Measurements from ENCODE around the gene SERAC1. TPM values are rescaled to one million over a fixed set of nuclear protein-coding genes. Genes with fewer than 3 reads are reported as not detected.
"Not testable (repeated sequence)": the region's sequence is repeated elsewhere in the genome, so short reads cannot be mapped to it uniquely, and the experiment has no call there.

Gene SERAC1
- total RNA-seq, 1 donor from 2014 or later = 10.1 TPM

- no peak for DNase-seq (ENCODE audit: extremely low spot score in 2 of 2)
- H3K9me3 ChIP-seq = no peaks in the 10 kb centered on the region
- no peak for TF ChIP-seq POLR2A (IDR thresholded peaks at IDR 0.05)
- no peak for TF ChIP-seq CTCF (IDR thresholded peaks at IDR 0.05)
- no peak for TF ChIP-seq POLR2AphosphoS5 (IDR thresholded peaks at IDR 0.05; ENCODE audit: insufficient read depth in 1 of 2, low read depth in 1 of 2)
- intact Hi-C loops (cut with DNase I) = no loop called here
- H3K36me3 ChIP-seq = no peaks in the 10 kb centered on the region
- H3K4me1 ChIP-seq = peaks cover 31% of the 10 kb centered on the region
- H3K27me3 ChIP-seq = no peaks in the 10 kb centered on the region
- no peak overlapping the region for H3K27ac ChIP-seq
- no peak overlapping the region for H3K4me3 ChIP-seq
These were observed 6.0 kb upstream of the SERAC1 start for GRCh38 chr6:158174024-158174423.

GRCh38 chr6:158172001-158172400 lies 3.9 kb upstream of the SERAC1 start:
- no peak overlapping the region for H3K4me3 ChIP-seq
- H3K4me1 ChIP-seq = peaks cover 41% of the 10 kb centered on the region
- H3K27ac ChIP-seq = no peak overlapping the region
- H3K27me3 ChIP-seq = no peaks in the 10 kb centered on the region
- no peak for DNase-seq (ENCODE audit: extremely low spot score in 2 of 2)
- no peaks in the 10 kb centered on the region for H3K36me3 ChIP-seq
- intact Hi-C loops (cut with DNase I) = no loop called here
- no peak for TF ChIP-seq CTCF (IDR thresholded peaks at IDR 0.05)
- TF ChIP-seq POLR2AphosphoS5 (IDR thresholded peaks at IDR 0.05; ENCODE audit: insufficient read depth in 1 of 2, low read depth in 1 of 2) = no peak
- no peak for TF ChIP-seq POLR2A (IDR thresholded peaks at IDR 0.05)
- H3K9me3 ChIP-seq = no peaks in the 10 kb centered on the region

- DNase-seq (ENCODE audit: extremely low spot score in 2 of 2) = no peak
These were observed 2.6 kb upstream of the SERAC1 start for GRCh38 chr6:158170656-158171081.

GRCh38 chr6:158169634-158170033 lies 1.6 kb upstream of the SERAC1 start:
- H3K27me3 ChIP-seq; DNase-seq (ENCODE audit: extremely low spot score in 2 of 2); H3K36me3 ChIP-seq; H3K27ac ChIP-seq; H3K9me3 ChIP-seq; H3K4me3 ChIP-seq; intact Hi-C loops (cut with DNase I): not testable (repeated sequence)
- H3K4me1 ChIP-seq = peaks cover 41% of the 10 kb centered on the region

More at GRCh38 chr6:158170656-158171081, 2.6 kb upstream of the SERAC1 start:
- intact Hi-C loops (cut with DNase I) = no loop called here
- no peak overlapping the region for H3K4me3 ChIP-seq
- no peaks in the 10 kb centered on the region for H3K9me3 ChIP-seq
- TF ChIP-seq POLR2A (IDR thresholded peaks at IDR 0.05) = no peak
- TF ChIP-seq POLR2AphosphoS5 (IDR thresholded peaks at IDR 0.05; ENCODE audit: insufficient read depth in 1 of 2, low read depth in 1 of 2) = no peak
- no peak for TF ChIP-seq CTCF (IDR thresholded peaks at IDR 0.05)
- H3K36me3 ChIP-seq = no peaks in the 10 kb centered on the region
- peaks cover 45% of the 10 kb centered on the region for H3K4me1 ChIP-seq
- H3K27ac ChIP-seq = no peak overlapping the region
- no peaks in the 10 kb centered on the region for H3K27me3 ChIP-seq

GRCh38 chr6:158165919-158166416 lies 2.1 kb downstream of the SERAC1 start:
- Histone ChIP-seq H3K9me3 (no peaks in the 10 kb centered on the region), H3K4me1 (peaks cover 25% of the 10 kb centered on the region), H3K4me3 (no peak overlapping the region), H3K27ac (no peak overlapping the region), H3K36me3 (no peaks in the 10 kb centered on the region), H3K27me3 (no peaks in the 10 kb centered on the region)
- TF ChIP-seq CTCF (IDR thresholded peaks at IDR 0.05) = no peak
- no peak for TF ChIP-seq POLR2AphosphoS5 (IDR thresholded peaks at IDR 0.05; ENCODE audit: insufficient read depth in 1 of 2, low read depth in 1 of 2)
- no peak for TF ChIP-seq POLR2A (IDR thresholded peaks at IDR 0.05)
- intact Hi-C loops (cut with DNase I) = no loop called here
- DNase-seq (ENCODE audit: extremely low spot score in 2 of 2) = no peak
